ENCODE measurements around the gene FASN. TPM values are rescaled to one million over a fixed set of nuclear protein-coding genes. Genes with fewer than 3 reads are reported as not detected.

The FASN gene
- total RNA-seq, 1 donor from 2014 or later = 14.2 TPM

GRCh38 chr17:82077617-82078358, 20.2 kb downstream of the FASN start:
- DNase-seq (ENCODE audit: low spot score) = no peak

GRCh38 chr17:82076785-82077591, 21.0 kb downstream of the FASN start:
- DNase-seq (ENCODE audit: low spot score) = no peak

- DNase-seq (ENCODE audit: low spot score) = no peak
Observed at GRCh38 chr17:82076018-82076784, 21.8 kb downstream of the FASN start.

- no peak for DNase-seq (ENCODE audit: low spot score)
Observed at GRCh38 chr17:82073446-82073845, 24.6 kb downstream of the FASN start.

- DNase-seq (ENCODE audit: low spot score) = no peak
Observed at GRCh38 chr17:82072827-82073226, 25.2 kb downstream of the FASN start.

- DNase-seq (ENCODE audit: low spot score) = no peak
Observed at GRCh38 chr17:82070611-82071010, 27.4 kb downstream of the FASN start.

GRCh38 chr17:82065638-82066303, 32.3 kb downstream of the FASN start, which contains the start of gene DUS1L:
TSS of gene DUS1L (minus strand) at chr17:82065804. CDS start at chr17:82065059, 745 bp downstream.
- DNase-seq (ENCODE audit: low spot score) = peak; percentile 25

GRCh38 chr17:82065193-82065637, 32.8 kb downstream of the FASN start:
- no peak for DNase-seq (ENCODE audit: low spot score)

GRCh38 chr17:82064433-82065192, 33.4 kb downstream of the FASN start:
- DNase-seq (ENCODE audit: low spot score) = no peak

GRCh38 chr17:82063424-82064415, 34.3 kb downstream of the FASN start:
- no peak for DNase-seq (ENCODE audit: low spot score)

GRCh38 chr17:82062984-82063368, 35.1 kb downstream of the FASN start:
- DNase-seq (ENCODE audit: low spot score) = no peak

- DNase-seq (ENCODE audit: low spot score) = no peak
Observed at GRCh38 chr17:82062076-82062983, 35.7 kb downstream of the FASN start.

- DNase-seq (ENCODE audit: low spot score) = no peak
Observed at GRCh38 chr17:82061047-82061925, 36.8 kb downstream of the FASN start.

- DNase-seq (ENCODE audit: low spot score) = no peak
Observed at GRCh38 chr17:82060614-82061013, 37.4 kb downstream of the FASN start.

- DNase-seq (ENCODE audit: low spot score) = no peak
Observed at GRCh38 chr17:82060001-82060380, 38.0 kb downstream of the FASN start.

- DNase-seq (ENCODE audit: low spot score) = no peak
Observed at GRCh38 chr17:82059272-82060000, 38.6 kb downstream of the FASN start.

GRCh38 chr17:82058855-82059249, 39.2 kb downstream of the FASN start:
- DNase-seq (ENCODE audit: low spot score) = no peak
